ENCODE measurements around the gene SSU72.
"Not testable (repeated sequence)": the region's sequence is repeated elsewhere in the genome, so short reads cannot be mapped to it uniquely, and the experiment has no call there.

Gene SSU72

GRCh38 chr1:1540818-1541628 is 33.6 kb downstream of the SSU72 start:
- DNase-seq (ENCODE audit: low read depth), result no peak

GRCh38 chr1:1540090-1540817 is 34.4 kb downstream of the SSU72 start, which contains the start of gene TMEM240:
TMEM240 (minus strand) TSS chr1:1540624; CDS start chr1:1540346, 278 bp downstream.
- DNase-seq (ENCODE audit: low read depth), result peak; percentile 22

GRCh38 chr1:1539310-1540089 is 35.2 kb downstream of the SSU72 start:
- no peak for DNase-seq (ENCODE audit: low read depth)

- no peak for DNase-seq (ENCODE audit: low read depth)
Observed at GRCh38 chr1:1538989-1539309, 35.7 kb downstream of the SSU72 start.

- no peak for DNase-seq (ENCODE audit: low read depth)
Observed at GRCh38 chr1:1538334-1538733, 36.3 kb downstream of the SSU72 start.

- no peak for DNase-seq (ENCODE audit: low read depth)
Observed at GRCh38 chr1:1537626-1538250, 36.9 kb downstream of the SSU72 start.

GRCh38 chr1:1536938-1537546 is 37.6 kb downstream of the SSU72 start:
- DNase-seq (ENCODE audit: low read depth), result no peak

GRCh38 chr1:1536019-1536937 is 38.4 kb downstream of the SSU72 start:
- DNase-seq (ENCODE audit: low read depth), result no peak

- no peak for DNase-seq (ENCODE audit: low read depth)
Observed at GRCh38 chr1:1535201-1536018, 39.3 kb downstream of the SSU72 start.

GRCh38 chr1:1534401-1535154 is 40.1 kb downstream of the SSU72 start:
- DNase-seq (ENCODE audit: low read depth), result no peak

GRCh38 chr1:1533894-1534291 is 40.8 kb downstream of the SSU72 start:
- not testable (repeated sequence) for DNase-seq (ENCODE audit: low read depth)

- not testable (repeated sequence) for DNase-seq (ENCODE audit: low read depth)
Observed at GRCh38 chr1:1533176-1533893, 41.3 kb downstream of the SSU72 start.

- no peak for DNase-seq (ENCODE audit: low read depth)
Observed at GRCh38 chr1:1531947-1532346, 42.7 kb downstream of the SSU72 start.

- no peak for DNase-seq (ENCODE audit: low read depth)
Observed at GRCh38 chr1:1529936-1530335, 44.7 kb downstream of the SSU72 start.

GRCh38 chr1:1529321-1529720 is 45.3 kb downstream of the SSU72 start:
- no peak for DNase-seq (ENCODE audit: low read depth)

- no peak for DNase-seq (ENCODE audit: low read depth)
Observed at GRCh38 chr1:1528301-1529267, 46.1 kb downstream of the SSU72 start.
